ENCODE data around the gene ZFYVE19. TPM values are rescaled to one million over a fixed set of nuclear protein-coding genes. Genes with fewer than 3 reads are reported as not detected.

Gene ZFYVE19
- total and polyA plus RNA-seq, 2 of the 13 experiments (the other 11 are each of a cell fraction or from before 2014, with no cell fraction given): 23.3 to 44.0 TPM

GRCh38 chr15:40859206-40859851 lies 52.4 kb downstream of the ZFYVE19 start (continued):
- TF ChIP-seq HMGXB4 (CRISPR knock-in tag; IDR thresholded peaks at IDR 0.05; ENCODE audit: borderline replicate concordance in 1 of 2, low read depth in 1 of 2) (peak; percentile 62 to 82; a peak in 3 of 4 replicates), TGIF2 (CRISPR knock-in tag; IDR thresholded peaks at IDR 0.05) (0 out of 2 replicates have a peak, but pooled peaks have one; percentile 23), FOSL2 (CRISPR knock-in tag; IDR thresholded peaks at IDR 0.05) (peak; percentile 32; the same call in 1 of the 2 replicates), ZNF687 (CRISPR knock-in tag; IDR thresholded peaks at IDR 0.05) (peak; percentile 69), TFAP4 (IDR thresholded peaks at IDR 0.05; ENCODE audit: borderline replicate concordance, low read depth) (peak; percentile 54; the same call in 1 of the 2 replicates), PHF8 (CRISPR knock-in tag; IDR thresholded peaks at IDR 0.05) (peak; percentile 22; the same call in 1 of the 2 replicates), MXD4 (CRISPR knock-in tag; IDR thresholded peaks at IDR 0.05) (peak; percentile 24; the same call in 1 of the 2 replicates), CEBPG (CRISPR knock-in tag; IDR thresholded peaks at IDR 0.05) (peak; percentile 8; the same call in 1 of the 2 replicates), HNF1B (CRISPR knock-in tag; IDR thresholded peaks at IDR 0.05) (0 out of 2 replicates have a peak, but pooled peaks have one; percentile 14), ZNF646 (CRISPR knock-in tag; IDR thresholded peaks at IDR 0.05) (0 out of 2 replicates have a peak, but pooled peaks have one; percentile 31), KDM2A (CRISPR knock-in tag; IDR thresholded peaks at IDR 0.05; ENCODE audit: borderline replicate concordance, low read depth) (0 out of 2 replicates have a peak, but pooled peaks have one; percentile 23), SAP130 (CRISPR knock-in tag; IDR thresholded peaks at IDR 0.05; ENCODE audit: low read depth) (peak; percentile 45)

Data from HepG2 (cell line).